ENCODE measurements around the gene KIF26B.

The KIF26B gene

GRCh38 chr1:245480393-245481120, 325.8 kb downstream of the KIF26B start:
- in situ Hi-C loops (cut with MboI; ENCODE audit: low sequenced_read_pairs): no loop called here

- in situ Hi-C loops (cut with MboI; ENCODE audit: low sequenced_read_pairs): no loop called here
Observed at GRCh38 chr1:245481261-245481660, 326.5 kb downstream of the KIF26B start.

GRCh38 chr1:245483247-245483646, 328.5 kb downstream of the KIF26B start:
- in situ Hi-C loops (cut with MboI; ENCODE audit: low sequenced_read_pairs): no loop called here

- in situ Hi-C loops (cut with MboI; ENCODE audit: low sequenced_read_pairs): no loop called here
Observed at GRCh38 chr1:245484176-245484575, 329.4 kb downstream of the KIF26B start.

GRCh38 chr1:245485996-245486395, 331.2 kb downstream of the KIF26B start:
- in situ Hi-C loops (cut with MboI; ENCODE audit: low sequenced_read_pairs): no loop called here

GRCh38 chr1:245486775-245487470, 332.1 kb downstream of the KIF26B start:
- in situ Hi-C loops (cut with MboI; ENCODE audit: low sequenced_read_pairs): no loop called here

GRCh38 chr1:245488346-245489129, 333.8 kb downstream of the KIF26B start:
- in situ Hi-C loops (cut with MboI; ENCODE audit: low sequenced_read_pairs): no loop called here

- in situ Hi-C loops (cut with MboI; ENCODE audit: low sequenced_read_pairs): no loop called here
Observed at GRCh38 chr1:245489838-245490237, 335.1 kb downstream of the KIF26B start.

GRCh38 chr1:245493029-245493428, 338.2 kb downstream of the KIF26B start:
- in situ Hi-C loops (cut with MboI; ENCODE audit: low sequenced_read_pairs): no loop called here

- in situ Hi-C loops (cut with MboI; ENCODE audit: low sequenced_read_pairs): no loop called here
Observed at GRCh38 chr1:245495681-245496080, 340.9 kb downstream of the KIF26B start.

GRCh38 chr1:245500546-245500945, 345.8 kb downstream of the KIF26B start:
- in situ Hi-C loops (cut with MboI; ENCODE audit: low sequenced_read_pairs): no loop called here

- in situ Hi-C loops (cut with MboI; ENCODE audit: low sequenced_read_pairs): no loop called here
Observed at GRCh38 chr1:245501633-245502032, 346.8 kb downstream of the KIF26B start.

- in situ Hi-C loops (cut with MboI; ENCODE audit: low sequenced_read_pairs): no loop called here
Observed at GRCh38 chr1:245503548-245503947, 348.8 kb downstream of the KIF26B start.

- in situ Hi-C loops (cut with MboI; ENCODE audit: low sequenced_read_pairs): no loop called here
Observed at GRCh38 chr1:245510144-245510543, 355.4 kb downstream of the KIF26B start.

GRCh38 chr1:245512181-245512888, 357.6 kb downstream of the KIF26B start:
- in situ Hi-C loops (cut with MboI; ENCODE audit: low sequenced_read_pairs): no loop called here

- in situ Hi-C loops (cut with MboI; ENCODE audit: low sequenced_read_pairs): no loop called here
Observed at GRCh38 chr1:245512980-245513578, 358.3 kb downstream of the KIF26B start.

GRCh38 chr1:245516284-245516759, 361.5 kb downstream of the KIF26B start:
- in situ Hi-C loops (cut with MboI; ENCODE audit: low sequenced_read_pairs): no loop called here

GRCh38 chr1:245520611-245521010, 365.8 kb downstream of the KIF26B start:
- in situ Hi-C loops (cut with MboI; ENCODE audit: low sequenced_read_pairs): no loop called here

- in situ Hi-C loops (cut with MboI; ENCODE audit: low sequenced_read_pairs): loop anchor here (25.0 kb wide), 1 partner anchor 461 kb away; no protein-coding TSS in a partner anchor
Observed at GRCh38 chr1:245526141-245526540, 371.4 kb downstream of the KIF26B start.

GRCh38 chr1:245528258-245528635, 373.5 kb downstream of the KIF26B start:
- in situ Hi-C loops (cut with MboI; ENCODE audit: low sequenced_read_pairs): loop anchor here (25.0 kb wide), 1 partner anchor 459 kb away; no protein-coding TSS in a partner anchor

Measured in HL-60/S4 treated with retinoic acid at 250 ng/mL for 4 days and 3 days (cell line).